ENCODE data around the gene CP. TPM values are rescaled to one million over a fixed set of nuclear protein-coding genes. Genes with fewer than 3 reads are reported as not detected.

CP gene
- total and polyA plus RNA-seq, 9 of the 15 experiments (the other 6 are each of a cell fraction or from before 2014, with no cell fraction given): 0.30 to 0.75 TPM; not detected in 7

DNA sequence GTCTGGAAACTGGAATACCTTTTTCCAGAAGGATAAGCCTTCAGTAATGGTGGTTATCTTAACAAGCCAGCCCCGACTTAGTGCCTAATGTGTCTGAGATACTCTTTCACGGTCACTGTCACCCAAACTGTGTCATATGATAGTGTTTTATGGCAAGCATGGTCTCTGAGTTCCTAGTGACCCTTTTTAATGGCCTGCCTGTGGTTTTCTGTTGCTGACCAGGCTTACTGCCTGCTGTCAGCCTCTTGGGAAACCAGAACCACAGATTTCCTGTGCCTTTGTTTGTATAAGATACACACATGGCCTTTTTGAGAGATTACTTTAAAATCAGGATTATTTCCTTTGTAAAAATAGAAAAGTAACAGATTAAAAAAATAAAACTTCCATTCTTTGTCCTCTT, 69.8 kb downstream of the CP start (continued):
- TF ChIP-seq NBN (IDR thresholded peaks at IDR 0.05; ENCODE audit: low read depth) (peak; percentile 77; the same call in 1 of the 2 replicates), RFX5 (IDR thresholded peaks at IDR 0.05; ENCODE audit: low read depth, low read length) (no peak), HDAC1 (IDR thresholded peaks at IDR 0.05) (peak in 1 of 2 experiments; percentile 94; a peak in 2 of 4 replicates), FIP1L1 (IDR thresholded peaks at IDR 0.05; ENCODE audit: low read depth, low read length, poor library complexity, severe bottlenecking) (no peak), NCOA2 (IDR thresholded peaks at IDR 0.05; ENCODE audit: partially characterized antibody in 2 of 2) (peak; percentile 41 to 42), HNRNPL (IDR thresholded peaks at IDR 0.05; ENCODE audit: low read depth, low read length) (no peak), LCOR (CRISPR knock-in tag; IDR thresholded peaks at IDR 0.05) (peak; percentile 81; the same call in 1 of the 2 replicates), ZNF354B (CRISPR knock-in tag; IDR thresholded peaks at IDR 0.05) (no peak), COPS2 (conservative IDR thresholded peaks at IDR 0.05) (no peak), ZSCAN32 (CRISPR knock-in tag; IDR thresholded peaks at IDR 0.05) (no peak), HEY1 (CRISPR knock-in tag; IDR thresholded peaks at IDR 0.05; ENCODE audit: borderline replicate concordance) (peak; percentile 91; the same call in 1 of the 2 replicates), ZNF717 (CRISPR knock-in tag; IDR thresholded peaks at IDR 0.05) (no peak), SIRT6 (IDR thresholded peaks at IDR 0.05; ENCODE audit: low read depth, low read length) (no peak), MEIS2 (IDR thresholded peaks at IDR 0.05; ENCODE audit: partially characterized antibody) (peak; percentile 94), RFX1 (IDR thresholded peaks at IDR 0.05) (no peak), TAL1 (IDR thresholded peaks at IDR 0.05) (peak; percentile 94), ZNF583 (CRISPR knock-in tag; IDR thresholded peaks at IDR 0.05) (no peak), HNRNPLL (IDR thresholded peaks at IDR 0.05; ENCODE audit: low read depth, low read length, poor library complexity, severe bottlenecking) (no peak), CEBPG (CRISPR knock-in tag; IDR thresholded peaks at IDR 0.05) (no peak), CEBPG (tag; conservative IDR thresholded peaks at IDR 0.05 in 1 of 2, IDR thresholded peaks at IDR 0.05 in 1 of 2) (peak; percentile 40 to 61; a peak in 3 of 4 replicates), NFE2 (IDR thresholded peaks at IDR 0.05; ENCODE audit: low read depth) (peak; percentile 43)
- TF ChIP-seq, protein P1, sequence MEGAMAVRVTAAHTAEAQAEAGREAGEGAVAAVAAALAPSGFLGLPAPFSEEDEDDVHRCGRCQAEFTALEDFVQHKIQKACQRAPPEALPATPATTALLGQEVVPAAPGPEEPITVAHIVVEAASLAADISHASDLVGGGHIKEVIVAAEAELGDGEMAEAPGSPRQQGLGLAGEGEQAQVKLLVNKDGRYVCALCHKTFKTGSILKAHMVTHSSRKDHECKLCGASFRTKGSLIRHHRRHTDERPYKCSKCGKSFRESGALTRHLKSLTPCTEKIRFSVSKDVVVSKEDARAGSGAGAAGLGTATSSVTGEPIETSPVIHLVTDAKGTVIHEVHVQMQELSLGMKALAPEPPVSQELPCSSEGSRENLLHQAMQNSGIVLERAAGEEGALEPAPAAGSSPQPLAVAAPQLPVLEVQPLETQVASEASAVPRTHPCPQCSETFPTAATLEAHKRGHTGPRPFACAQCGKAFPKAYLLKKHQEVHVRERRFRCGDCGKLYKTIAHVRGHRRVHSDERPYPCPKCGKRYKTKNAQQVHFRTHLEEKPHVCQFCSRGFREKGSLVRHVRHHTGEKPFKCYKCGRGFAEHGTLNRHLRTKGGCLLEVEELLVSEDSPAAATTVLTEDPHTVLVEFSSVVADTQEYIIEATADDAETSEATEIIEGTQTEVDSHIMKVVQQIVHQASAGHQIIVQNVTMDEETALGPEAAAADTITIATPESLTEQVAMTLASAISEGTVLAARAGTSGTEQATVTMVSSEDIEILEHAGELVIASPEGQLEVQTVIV (CRISPR knock-in tag; IDR thresholded peaks at IDR 0.05; ENCODE audit: borderline replicate concordance): no peak
- TF ChIP-seq, protein P2, sequence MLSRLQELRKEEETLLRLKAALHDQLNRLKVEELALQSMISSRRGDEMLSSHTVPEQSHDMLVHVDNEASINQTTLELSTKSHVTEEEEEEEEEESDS (CRISPR knock-in tag; IDR thresholded peaks at IDR 0.05): no peak
- TF ChIP-seq, protein P3, sequence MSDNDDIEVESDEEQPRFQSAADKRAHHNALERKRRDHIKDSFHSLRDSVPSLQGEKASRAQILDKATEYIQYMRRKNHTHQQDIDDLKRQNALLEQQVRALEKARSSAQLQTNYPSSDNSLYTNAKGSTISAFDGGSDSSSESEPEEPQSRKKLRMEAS (CRISPR knock-in tag; IDR thresholded peaks at IDR 0.05): peak; percentile 42; the same call in 1 of the 2 replicates
